IMR-90 (cell line): ENCODE results near the gene SEMA6D.

Experiments used
- BHLHE40 ChIP-seq: fragments of 150-350 bp; IDR thresholded peaks from 2 replicates; pipeline ENCODE4 v1.6.1; 2016; ENCODE audit warnings: mild to moderate bottlenecking, low read depth, low read length
- CEBPB ChIP-seq: IDR thresholded peaks from 2 replicates; pipeline ENCODE4 v1.6.1; 2012; ENCODE audit warnings: low read depth, low read length, improper control_type of control experiment
- CTCF ChIP-seq: conservative IDR thresholded peaks from 2 replicates; pipeline ENCODE4 v1.5.1; 2012; ENCODE audit warnings: mild to moderate bottlenecking, low read depth, low read length, improper control_type of control experiment
- FOS ChIP-seq: fragments of 150-350 bp; IDR thresholded peaks from 2 replicates; pipeline ENCODE4 v1.6.1; 2016; ENCODE audit warnings: low read depth, low read length
- MAFK ChIP-seq: IDR thresholded peaks from 2 replicates; pipeline ENCODE4 v1.6.1; 2012; ENCODE audit warnings: low read depth, low read length, improper control_type of control experiment
- MXI1 ChIP-seq: IDR thresholded peaks from 2 replicates; pipeline ENCODE4 v1.6.1; 2012; ENCODE audit warnings: low read depth, mild to moderate bottlenecking, low read length, moderate library complexity, borderline replicate concordance
- NFE2L2 ChIP-seq: fragments of 150-350 bp; IDR thresholded peaks from 2 replicates; pipeline ENCODE4 v1.6.1; 2016; ENCODE audit warnings: low read depth, mild to moderate bottlenecking, low read length
- POLR2A ChIP-seq: IDR thresholded peaks from 2 replicates; pipeline ENCODE4 v1.6.1; 2012; ENCODE audit warnings: mild to moderate bottlenecking, low read depth, low read length
- RAD21 ChIP-seq: IDR thresholded peaks from 2 replicates; pipeline ENCODE4 v1.6.1; 2012; ENCODE audit warnings: low read length, improper control_type of control experiment
- RCOR1 ChIP-seq: IDR thresholded peaks from 2 replicates; pipeline ENCODE4 v1.6.1; 2012; ENCODE audit warnings: mild to moderate bottlenecking, low read length, improper control_type of control experiment; ENCODE audit not compliant: insufficient replicate concordance
- SMC3 ChIP-seq: fragments of 150-350 bp; IDR thresholded peaks from 2 replicates; pipeline ENCODE4 v1.6.1; 2016; ENCODE audit warnings: low read depth, mild to moderate bottlenecking, antibody characterized with exemption, low read length, moderate library complexity

- TF ChIP-seq SMC3 (no peak), CTCF (no peak), FOS (no peak), POLR2A (no peak), NFE2L2 (no peak), MAFK (no peak), CEBPB (no peak), RAD21 (no peak), MXI1 (no peak), BHLHE40 (no peak), RCOR1 (no peak)
These were observed 13.9 kb downstream of the SEMA6D start for GRCh38 chr15:47731230-47731629.
